Hepatocyte (in vitro differentiated cells): ENCODE results near the gene WDR36.

Experiments
- CTCF ChIP-seq: fragments of 200-600 bp; sonication (generic); IDR thresholded peaks from 2 replicates; pipeline ENCODE4 v1.5.1; 2016; ENCODE audit warnings: antibody characterized with exemption, mild to moderate bottlenecking; ENCODE audit not compliant: poor library complexity
- EZH2 ChIP-seq: fragments of 200-600 bp; sonication (generic); IDR thresholded peaks from 2 replicates; pipeline ENCODE4 v1.6.1; 2016; ENCODE audit warnings: antibody characterized with exemption, mild to moderate bottlenecking, borderline replicate concordance

GRCh38 chr5:111132076-111132475, 39.9 kb downstream of the WDR36 start:
- TF ChIP-seq EZH2 (no peak), CTCF (no peak)
